HG03135 (cell line): Measurements from ENCODE around the gene EPHB1.
"Not testable (repeated sequence)": the region's sequence is repeated elsewhere in the genome, so short reads cannot be mapped to it uniquely, and the experiment has no call there.

Source experiments
- ATAC-seq: cut with Tn5 transposase; IDR thresholded peaks from one replicate; pipeline ENCODE4 v1.9.1; 2021; ENCODE audit warnings: mild to moderate bottlenecking, moderate library complexity; ENCODE audit not compliant: unreplicated experiment

The EPHB1 gene

GRCh38 chr3:135233476-135233875, 438.4 kb downstream of the EPHB1 start:
- ATAC-seq, result not testable (repeated sequence)

- ATAC-seq, result no peak
Observed at GRCh38 chr3:135235541-135235940, 440.5 kb downstream of the EPHB1 start.

- no peak for ATAC-seq
Observed at GRCh38 chr3:135237371-135238143, 442.5 kb downstream of the EPHB1 start.

GRCh38 chr3:135238236-135238830, 443.3 kb downstream of the EPHB1 start:
- ATAC-seq, result no peak

GRCh38 chr3:135238871-135239614, 444.0 kb downstream of the EPHB1 start:
- ATAC-seq, result no peak

GRCh38 chr3:135239615-135239884, 444.5 kb downstream of the EPHB1 start:
- no peak for ATAC-seq

- peak; percentile 51 for ATAC-seq
Observed at GRCh38 chr3:135240426-135240825, 445.4 kb downstream of the EPHB1 start.

GRCh38 chr3:135242285-135242684, 447.2 kb downstream of the EPHB1 start:
- no peak for ATAC-seq

- no peak for ATAC-seq
Observed at GRCh38 chr3:135243616-135244015, 448.6 kb downstream of the EPHB1 start.

- ATAC-seq, result no peak
Observed at GRCh38 chr3:135246027-135246426, 451.0 kb downstream of the EPHB1 start.

- ATAC-seq, result no peak
Observed at GRCh38 chr3:135248213-135248612, 453.2 kb downstream of the EPHB1 start.

- ATAC-seq, result no peak
Observed at GRCh38 chr3:135249186-135249585, 454.1 kb downstream of the EPHB1 start.

GRCh38 chr3:135258916-135259315, 463.9 kb downstream of the EPHB1 start:
- ATAC-seq, result no peak

GRCh38 chr3:135260025-135260424, 465.0 kb downstream of the EPHB1 start:
- ATAC-seq, result no peak

- no peak for ATAC-seq
Observed at GRCh38 chr3:135261214-135261775, 466.2 kb downstream of the EPHB1 start.

- ATAC-seq, result no peak
Observed at GRCh38 chr3:135261916-135262315, 466.9 kb downstream of the EPHB1 start.

GRCh38 chr3:135262441-135262840, 467.4 kb downstream of the EPHB1 start:
- ATAC-seq, result no peak

GRCh38 chr3:135263331-135263730, 468.3 kb downstream of the EPHB1 start:
- no peak for ATAC-seq

GRCh38 chr3:135267487-135267886, 472.4 kb downstream of the EPHB1 start:
- ATAC-seq, result no peak

- ATAC-seq, result no peak
Observed at GRCh38 chr3:135268941-135269532, 474.0 kb downstream of the EPHB1 start.
